ENCODE results near the gene DNAH14. TPM values are rescaled to one million over a fixed set of nuclear protein-coding genes. Genes with fewer than 3 reads are reported as not detected.
"Not testable (repeated sequence)": the region's sequence is repeated elsewhere in the genome, so short reads cannot be mapped to it uniquely, and the experiment has no call there.

Gene DNAH14
- total and polyA plus RNA-seq, 2 of the 4 experiments (the other 2 are of a cell fraction): 2.7 to 3.6 TPM

GRCh38 chr1:225335098-225335778 is 405.8 kb downstream of the DNAH14 start:
- H2AK5ac ChIP-seq (ENCODE audit: low read depth, low read length); BruUV-seq (replicated peaks); H3K9me1 ChIP-seq (ENCODE audit: insufficient read depth, low read length); H4K91ac ChIP-seq (ENCODE audit: insufficient read depth, low read depth, low read length); H3K23ac ChIP-seq (ENCODE audit: low read depth, low read length); DNase-seq; POLR2A ChIA-PET (ENCODE audit: unreplicated experiment); H3K27ac ChIP-seq (ENCODE audit: insufficient read depth, low read length); ATAC-seq (ENCODE audit: low read depth); H3K79me1 ChIP-seq (ENCODE audit: low read depth in 1 of 2, low read length in 2 of 2); H2BK120ac ChIP-seq (ENCODE audit: low read depth, low read length); CTCF ChIA-PET; H2BK15ac ChIP-seq (ENCODE audit: low read depth, low read length); intact Hi-C loops (cut with micrococcal nuclease); in situ Hi-C loops (cut with MboI; ENCODE audit: low sequenced_read_pairs); H3K56ac ChIP-seq (ENCODE audit: extremely low read depth, insufficient read depth, low read length); H3K36me3 ChIP-seq (ENCODE audit: control insufficient read depth, insufficient read depth, low read length); H3K18ac ChIP-seq (ENCODE audit: low read depth, low read length); H2AK9ac ChIP-seq (replicated peaks; ENCODE audit: low read depth, low read length, poor library complexity); H4K5ac ChIP-seq (ENCODE audit: low read depth, low read length); H2BK20ac ChIP-seq (ENCODE audit: low read depth, low read length); H4K8ac ChIP-seq (ENCODE audit: low read depth in 2 of 2, low read length in 2 of 2); H3K14ac ChIP-seq (replicated peaks; ENCODE audit: low read depth, low read length); H2AFZ ChIP-seq (replicated peaks; ENCODE audit: low read length, poor library complexity); dilution Hi-C loops (cut with HindIII; ENCODE audit: low sequenced_read_pairs, unreplicated experiment); H3K4me1 ChIP-seq (ENCODE audit: control insufficient read depth, insufficient read depth, low read length); H2BK5ac ChIP-seq (ENCODE audit: low read depth, low read length, poor library complexity, severe bottlenecking); H3K4me2 ChIP-seq (ENCODE audit: low read depth, low read length); H3K27me3 ChIP-seq (ENCODE audit: control insufficient read depth, insufficient read depth, low read length); H4K20me1 ChIP-seq (ENCODE audit: insufficient read depth, low read length); H3K9me3 ChIP-seq (ENCODE audit: control insufficient read depth, insufficient read depth, low read length); H3K4ac ChIP-seq (ENCODE audit: low read depth, low read length); H3K4me3 ChIP-seq (ENCODE audit: insufficient read depth, low read depth, low read length); H3K9ac ChIP-seq (ENCODE audit: low read depth, low read length): not testable (repeated sequence)
- WGBS, 2 experiments (ENCODE audit: extremely low coverage in 2 of 2, insufficient read length in 1 of 2): no CpG with 5 or more reads among the region's 18 CpGs

All from IMR-90 (cell line).